HuH-7.5 (cell line): Measurements from ENCODE around the gene ARL6IP4.

ENCODE experiments used
- DNase-seq: peaks from one replicate; pipeline ENCODE4 v3.0.0; 2011; ENCODE audit warnings: low spot score

The ARL6IP4 gene

GRCh38 chr12:122978507-122978955 is 1.9 kb upstream of the ARL6IP4 start:
- DNase-seq = no peak

- no peak for DNase-seq
Observed at GRCh38 chr12:122979001-122979907, 1.2 kb upstream of the ARL6IP4 start.

GRCh38 chr12:122979908-122980182 is 636 bp upstream of the ARL6IP4 start:
- no peak for DNase-seq

GRCh38 chr12:122981036-122981471 is 573 bp downstream of the ARL6IP4 start:
- no peak for DNase-seq

- DNase-seq = no peak
Observed at GRCh38 chr12:122981587-122982476, 1.4 kb downstream of the ARL6IP4 start.

GRCh38 chr12:122982477-122982815 is 2.0 kb downstream of the ARL6IP4 start:
- no peak for DNase-seq

- no peak for DNase-seq
Observed at GRCh38 chr12:122982963-122983788, 2.7 kb downstream of the ARL6IP4 start.

GRCh38 chr12:122983789-122984515 is 3.5 kb downstream of the ARL6IP4 start:
- no peak for DNase-seq

GRCh38 chr12:122984612-122985337 is 4.3 kb downstream of the ARL6IP4 start:
- DNase-seq = no peak

GRCh38 chr12:122985338-122986257 is 5.1 kb downstream of the ARL6IP4 start:
- DNase-seq = no peak

GRCh38 chr12:122986258-122986871 is 5.9 kb downstream of the ARL6IP4 start:
- no peak for DNase-seq

- DNase-seq = no peak
Observed at GRCh38 chr12:122987086-122987951, 6.8 kb downstream of the ARL6IP4 start.

- no peak for DNase-seq
Observed at GRCh38 chr12:122988036-122988435, 7.6 kb downstream of the ARL6IP4 start.

GRCh38 chr12:122988612-122989212 is 8.2 kb downstream of the ARL6IP4 start:
- DNase-seq = no peak

- DNase-seq = no peak
Observed at GRCh38 chr12:122989225-122989839, 8.9 kb downstream of the ARL6IP4 start.

GRCh38 chr12:122989874-122990419 is 9.5 kb downstream of the ARL6IP4 start:
- DNase-seq = no peak

- DNase-seq = no peak
Observed at GRCh38 chr12:122990561-122990960, 10.1 kb downstream of the ARL6IP4 start.
